Measurements from ENCODE around the gene LCA5L.
"Not testable (repeated sequence)": the region's sequence is repeated elsewhere in the genome, so short reads cannot be mapped to it uniquely, and the experiment has no call there.

LCA5L gene

GRCh38 chr21:39386899-39387298 is 58.7 kb downstream of the LCA5L start:
- no peak for DNase-seq

GRCh38 chr21:39386194-39386593 is 59.4 kb downstream of the LCA5L start:
- peak; percentile 62 for DNase-seq

- DNase-seq = peak; percentile 83
Measured at GRCh38 chr21:39385299-39386145, 60.1 kb downstream of the LCA5L start.

- DNase-seq = no peak
Measured at GRCh38 chr21:39384674-39385298, 60.8 kb downstream of the LCA5L start.

DNA sequence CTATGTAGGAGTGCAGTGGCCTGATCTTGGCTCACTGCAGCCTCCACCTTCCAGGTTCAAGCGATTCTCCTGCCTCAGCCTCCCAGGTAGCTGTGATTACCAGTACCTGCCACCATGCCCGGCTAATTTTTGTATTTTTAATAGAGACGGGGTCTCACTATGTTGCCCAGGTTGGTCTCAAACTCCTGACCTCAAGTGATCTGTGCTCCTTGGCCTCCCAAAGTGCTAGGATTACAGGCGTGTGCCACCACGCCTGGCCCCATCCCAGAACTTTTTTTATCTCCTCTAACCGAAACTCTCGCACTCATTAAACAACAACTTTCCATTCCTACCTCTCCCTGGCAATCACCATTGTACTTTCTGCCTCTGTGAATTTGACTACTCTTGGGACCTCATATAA is 63.5 kb downstream of the LCA5L start:
- not testable (repeated sequence) for DNase-seq

- DNase-seq = no peak
Measured at GRCh38 chr21:39381009-39381408, 64.6 kb downstream of the LCA5L start.

GRCh38 chr21:39379986-39380891 is 65.3 kb downstream of the LCA5L start:
- DNase-seq = peak; percentile 97

- DNase-seq = no peak
Measured at GRCh38 chr21:39377444-39378050, 68.0 kb downstream of the LCA5L start.

DNA sequence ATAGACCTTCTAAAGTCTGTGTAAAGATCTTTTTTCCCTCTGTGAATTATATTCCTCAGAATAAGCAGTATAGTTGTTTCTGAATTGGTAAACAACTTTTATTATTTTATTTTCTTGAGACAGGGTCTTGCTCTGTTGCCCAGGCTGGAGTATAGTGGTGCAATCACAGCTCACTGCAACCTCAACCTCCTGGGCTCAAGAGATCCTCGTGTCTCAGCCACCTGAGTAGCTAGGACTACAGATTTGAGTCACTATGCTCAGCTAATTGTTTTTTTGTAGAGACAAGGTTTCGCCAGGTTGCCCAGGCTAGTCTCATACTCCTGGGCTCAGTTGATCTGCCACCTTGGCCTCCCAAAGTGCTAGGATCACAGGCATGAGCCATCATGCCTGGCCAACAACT is 70.1 kb downstream of the LCA5L start:
- no peak for DNase-seq

GRCh38 chr21:39374046-39374445 is 71.5 kb downstream of the LCA5L start:
- DNase-seq = no peak

DNA sequence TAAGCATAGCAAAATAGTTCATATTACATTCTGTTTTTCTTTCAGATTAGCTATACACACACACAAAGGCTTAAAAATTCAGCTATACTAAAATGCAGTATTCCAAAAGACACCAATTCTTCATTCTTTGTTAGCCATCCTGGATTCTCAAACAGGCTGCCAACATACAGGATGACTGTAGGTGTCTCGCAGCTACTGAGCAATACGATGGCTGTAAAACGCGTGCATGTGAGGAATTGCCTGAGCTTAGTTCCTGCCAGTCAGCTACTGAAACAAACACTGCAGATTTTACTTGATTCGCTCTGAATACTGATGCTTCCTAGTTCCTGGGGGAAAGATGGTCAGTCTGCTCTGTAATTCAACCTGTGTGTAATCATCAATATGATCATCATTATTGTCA is 71.9 kb downstream of the LCA5L start:
- no peak for DNase-seq

- DNase-seq = not testable (repeated sequence)
Measured at GRCh38 chr21:39369896-39370288, 75.7 kb downstream of the LCA5L start.

GRCh38 chr21:39367783-39368182 is 77.8 kb downstream of the LCA5L start:
- no peak for DNase-seq

GRCh38 chr21:39366563-39366962 is 79.0 kb downstream of the LCA5L start:
- DNase-seq = no peak

DNA sequence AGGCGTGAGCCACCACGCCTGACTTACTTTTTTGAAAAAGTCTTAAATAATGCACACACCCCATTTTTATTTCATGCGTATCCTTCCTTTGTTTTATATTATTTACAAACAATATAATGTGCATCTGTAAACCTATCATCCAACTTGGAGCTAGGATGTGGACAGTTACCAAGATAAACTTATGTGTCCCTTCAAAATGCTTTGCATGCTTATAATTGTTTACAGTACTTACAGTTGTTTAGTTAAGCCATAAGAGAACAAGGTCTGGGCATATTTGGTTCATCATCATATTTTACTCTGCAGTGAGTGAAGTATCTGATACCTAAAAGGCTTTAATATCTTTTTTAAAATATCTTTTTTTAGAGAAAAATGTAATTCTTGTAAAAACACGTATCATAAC is 80.6 kb downstream of the LCA5L start:
- no peak for DNase-seq

GRCh38 chr21:39363607-39364555 is 81.7 kb downstream of the LCA5L start:
- no peak for DNase-seq

- DNase-seq = no peak
Measured at GRCh38 chr21:39362733-39363132, 82.8 kb downstream of the LCA5L start.

- DNase-seq = no peak
Measured at GRCh38 chr21:39359382-39359781, 86.2 kb downstream of the LCA5L start.
